LNCAP (cell line): ENCODE measurements around the gene FNDC8.
A peak's percentile ranks its signal among the peaks of the same experiment; 100 is the strongest.

Experiments
- CTCF ChIP-seq: fragments of 450-650 bp; IDR thresholded peaks from 2 replicates; pipeline ENCODE4 v1.5.1; 2017; ENCODE audit warnings: mild to moderate bottlenecking

Gene FNDC8

GRCh38 chr17:35101036-35101435 is 20.4 kb upstream of the FNDC8 start:
- TF ChIP-seq CTCF = no peak

- TF ChIP-seq CTCF = no peak
Observed at GRCh38 chr17:35101725-35102124, 19.7 kb upstream of the FNDC8 start.

GRCh38 chr17:35103271-35103670 is 18.1 kb upstream of the FNDC8 start:
- TF ChIP-seq CTCF = no peak

- no peak for TF ChIP-seq CTCF
Observed at GRCh38 chr17:35104844-35105450, 16.5 kb upstream of the FNDC8 start.

GRCh38 chr17:35116845-35117244 is 4.6 kb upstream of the FNDC8 start:
- TF ChIP-seq CTCF = no peak

- peak; percentile 11; the same call in 1 of the 2 replicates for TF ChIP-seq CTCF
Observed at GRCh38 chr17:35117984-35118383, 3.4 kb upstream of the FNDC8 start.

GRCh38 chr17:35119370-35120165 is 1.8 kb upstream of the FNDC8 start, which contains the start of gene RAD51D:
Gene RAD51D (minus strand): TSS chr17:35119860. CDS start chr17:35119613, 247 bp downstream.
- peak; percentile 95 for TF ChIP-seq CTCF
